Panc1 (cell line): ENCODE results near the gene GCNT3. TPM values are rescaled to one million over a fixed set of nuclear protein-coding genes. Genes with fewer than 3 reads are reported as not detected.

Source experiments
- ATAC-seq: fragments of 200-7000 bp; cut with Tn5 transposase; 2 replicates; pipeline ENCODE4 v1.9.1; 2020; ENCODE audit warnings: mild to moderate bottlenecking, moderate library complexity
- BruUV-seq: library from RNA; stranded (reverse); fragments of 400-500 nt; replicated peaks from 2 replicates; lab custom pipeline; 2021; lab: Mats Ljungman, UMichigan
- CTCF ChIA-PET: fragments of 300-600 bp; sonication (Branson Sonifier 250); formaldehyde crosslinking; loops from one replicate; lab custom pipeline; 2022; ENCODE audit warnings: antibody characterized with exemption; lab: Charles Lee
- POLR2A ChIA-PET: fragments of 300-600 bp; sonication (Branson Sonifier 250); formaldehyde crosslinking; loops from one replicate; lab custom pipeline; 2022; ENCODE audit warnings: antibody characterized with exemption; lab: Charles Lee
- DNase-seq: peaks from one replicate; pipeline ENCODE4 v3.0.0-alpha.2; 2010; ENCODE audit warnings: low read depth, low spot score
- H3K27ac ChIP-seq: 2 replicates; pipeline ENCODE4 v1.5.1; 2011; ENCODE audit warnings: mild to moderate bottlenecking, low read length, inconsistent platforms
- H3K27me3 ChIP-seq: fragments of 200-500 bp; sonication (Bioruptor generic); 2 replicates; pipeline ENCODE4 v1.6.0; 2014; ENCODE audit warnings: low read length, inconsistent platforms; ENCODE audit not compliant: control insufficient read depth, insufficient read depth
- H3K36me3 ChIP-seq: fragments of 200-500 bp; sonication (Bioruptor generic); 2 replicates; pipeline ENCODE4 v1.5.1; 2014; ENCODE audit warnings: inconsistent platforms, mild to moderate bottlenecking, low read length, moderate library complexity; ENCODE audit not compliant: control insufficient read depth, insufficient read depth
- H3K4me1 ChIP-seq: 2 replicates; pipeline ENCODE4 v1.5.1; 2011; ENCODE audit warnings: inconsistent platforms, mild to moderate bottlenecking, low read length, moderate library complexity; ENCODE audit not compliant: control insufficient read depth, insufficient read depth
- H3K4me3 ChIP-seq, 2 experiments: 2 replicates each; pipeline ENCODE4 v1.5.1; 2011 to 2012; ENCODE audit warnings: low read depth in 2 of 2, low read length in 2 of 2, mild to moderate bottlenecking in 2 of 2, inconsistent platforms in 1 of 2, moderate library complexity in 1 of 2
- H3K9me3 ChIP-seq: fragments of 200-500 bp; sonication (Bioruptor generic); 2 replicates; pipeline ENCODE4 v1.5.1; 2014; ENCODE audit warnings: low read depth, mild to moderate bottlenecking, inconsistent platforms, low read length, moderate library complexity; ENCODE audit not compliant: control insufficient read depth, insufficient read depth
- CTCF ChIP-seq: fragments of 450-650 bp; IDR thresholded peaks from 2 replicates; pipeline ENCODE4 v1.5.1; 2017; ENCODE audit warnings: mild to moderate bottlenecking
- POLR2AphosphoS5 ChIP-seq: IDR thresholded peaks from 2 replicates; pipeline ENCODE4 v1.6.1; 2012; ENCODE audit warnings: mild to moderate bottlenecking, low read depth, low read length, moderate library complexity
- REST ChIP-seq, 2 experiments: IDR thresholded peaks; 2 replicates each; pipeline ENCODE4 v1.6.1; 2011 to 2012; ENCODE audit warnings: low read depth in 2 of 2, control low read depth in 1 of 2, low read length in 1 of 2, mild to moderate bottlenecking in 1 of 2, moderate library complexity in 1 of 2; ENCODE audit not compliant: insufficient read depth in 1 of 2
- SIN3A ChIP-seq: IDR thresholded peaks from 2 replicates; pipeline ENCODE4 v1.6.1; 2012; ENCODE audit warnings: low read depth, mild to moderate bottlenecking, low read length, moderate library complexity, borderline replicate concordance; ENCODE audit not compliant: insufficient read depth
- TCF7L2 ChIP-seq: IDR thresholded peaks from 2 replicates; pipeline ENCODE4 v1.6.1; 2011; ENCODE audit warnings: mild to moderate bottlenecking, low read depth, low read length, inconsistent platforms
- in situ Hi-C: cut with HindIII; loops from 2 replicates; pipeline ENCODE4 v1.10.0; 2016; ENCODE audit warnings: low sequenced_read_pairs, low pct_unique_long_range_greater_than_20kb
- intact Hi-C: fragments of 100-400 bp; cut with micrococcal nuclease; formaldehyde crosslinking; loops from one replicate; pipeline ENCODE4 v1.10.0; 2022; ENCODE audit not compliant: unreplicated experiment
- total RNA-seq: library from RNA; stranded (reverse); gene quantifications from one replicate; pipeline ENCODE4 v1.2.1, GENCODE V29; 2021; ENCODE audit not compliant: unreplicated experiment

Gene GCNT3
- total RNA-seq, 1 experiment from 2014 or later = not detected

- no peak for TF ChIP-seq POLR2AphosphoS5
- no peak for TF ChIP-seq CTCF
- no peak for TF ChIP-seq TCF7L2
- no peak for TF ChIP-seq REST (IDR thresholded peaks at IDR 0.05; ENCODE audit: insufficient read depth in 1 of 2, low read depth in 2 of 2, low read length in 1 of 2)
- no peak for TF ChIP-seq SIN3A
- ATAC-seq = peak; percentile 52
- Histone ChIP-seq H3K4me1 (peaks cover 10% of the 10 kb centered on the region; the same call in 1 of the 2 replicates), H3K4me3 (peak overlapping the region; percentile 93 to 94), H3K27ac (peak overlapping the region; percentile 95; the same call in 1 of the 2 replicates), H3K9me3 (peaks cover under 1% of the 10 kb centered on the region; the same call in 1 of the 2 replicates), H3K27me3 (no peaks in the 10 kb centered on the region), H3K36me3 (peaks cover 11% of the 10 kb centered on the region)
- no TSS peak for BruUV-seq
- intact Hi-C loops (no loop called here), in situ Hi-C loops (no loop called here)
- DNase-seq = no peak
- POLR2A ChIA-PET = interaction anchor here (0.5 to 1.1 kb wide), 6 partner anchors 9 to 244 kb away, joined by 3 to 12 read pairs (median 3); no protein-coding TSS in a partner anchor
- CTCF ChIA-PET = interaction anchor here (0.6 kb wide), 1 partner anchor 388 kb away, joined by 10 read pairs; no protein-coding TSS in a partner anchor
Observed at GRCh38 chr15:59657635-59658125, 46.1 kb downstream of the GCNT3 start.

- no peak for ATAC-seq
- peaks cover 23% of the 10 kb centered on the region for H3K36me3 ChIP-seq
- DNase-seq = no peak
- ChIA-PET POLR2A (no interaction called here), CTCF (no interaction called here)
- H3K27ac ChIP-seq = no peak overlapping the region
- no peak overlapping the region for H3K4me3 ChIP-seq
- no peaks in the 10 kb centered on the region for H3K9me3 ChIP-seq
- in situ Hi-C loops (no loop called here), intact Hi-C loops (no loop called here)
- TF ChIP-seq CTCF (no peak), POLR2AphosphoS5 (0 out of 2 replicates have a peak, but pooled peaks have one; percentile 22)
- H3K4me1 ChIP-seq = peaks cover 10% of the 10 kb centered on the region; the same call in 1 of the 2 replicates
- no peaks in the 10 kb centered on the region for H3K27me3 ChIP-seq
- BruUV-seq = no TSS peak
Observed at GRCh38 chr15:59659366-59659765, 47.8 kb downstream of the GCNT3 start.
